ENCODE data around the gene FNBP1. TPM values are rescaled to one million over a fixed set of nuclear protein-coding genes. Genes with fewer than 3 reads are reported as not detected.
A peak's percentile ranks its signal among the peaks of the same experiment; 100 is the strongest.

FNBP1 gene
- polyA plus RNA-seq, 3 donors: 37.6 to 60.7 (median 51.4) TPM

DNA sequence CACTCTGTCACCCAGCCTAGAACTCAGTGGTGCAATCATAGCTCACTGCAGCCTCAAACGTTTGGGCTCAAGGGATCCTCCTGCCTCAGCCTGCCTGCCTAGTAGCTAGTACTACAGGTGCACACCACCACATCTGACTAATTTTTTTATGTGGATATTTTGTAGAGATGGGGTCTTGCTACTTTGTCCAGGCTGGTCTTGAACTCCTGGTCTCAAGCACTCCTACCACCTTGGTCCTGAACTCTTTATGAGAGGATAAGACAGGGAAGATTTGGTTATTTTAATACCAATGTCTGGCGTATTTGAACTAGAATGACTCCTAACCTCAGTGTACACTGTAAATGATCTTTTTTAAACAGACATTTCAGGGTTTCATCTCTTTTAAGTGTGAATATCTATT lies 19.8 kb upstream of the FNBP1 start:
- no peak overlapping the region for H3K4me2 ChIP-seq (replicated peaks; ENCODE audit: extremely low read depth, low read length, poor library complexity, severe bottlenecking)
- peaks cover 6 to 24% of the 10 kb centered on the region in 2 donors for H3K36me3 ChIP-seq (replicated peaks in 1 of 2; ENCODE audit: control insufficient read depth in 1 of 2, insufficient read depth in 2 of 2, low read length in 2 of 2)
- Mint-ChIP-seq H3K27ac (peak overlapping the region; percentile 50 to 92 (median 80)), H3K4me1 (peaks cover 32% of the 10 kb centered on the region), H3K4me3 (no peak overlapping the region), H3K27me3 (ENCODE audit: low read depth in 3 of 3) (no peaks in the 10 kb centered on the region), H3K9me3 (no peaks in the 10 kb centered on the region), H3K36me3 (peaks cover 18 to 19% of the 10 kb centered on the region in 2 donors)
- no peak for DNase-seq
- H3K79me2 ChIP-seq (ENCODE audit: insufficient read depth, low read length): peaks cover 98% of the 10 kb centered on the region
- WGBS (ENCODE audit: insufficient coverage): no CpG with 5 or more reads among the region's 2 CpGs
- H3K4me1 ChIP-seq (ENCODE audit: control insufficient read depth in 1 of 2, insufficient read depth in 2 of 2, low read length in 2 of 2): peaks cover 35 to 41% of the 10 kb centered on the region in 2 donors
- H4K20me1 ChIP-seq (ENCODE audit: insufficient read depth, low read length): peaks cover 24% of the 10 kb centered on the region
- no peak overlapping the region for H3K9ac ChIP-seq (ENCODE audit: insufficient read depth, low read length, poor library complexity, severe bottlenecking)
- TF ChIP-seq, protein P1, sequence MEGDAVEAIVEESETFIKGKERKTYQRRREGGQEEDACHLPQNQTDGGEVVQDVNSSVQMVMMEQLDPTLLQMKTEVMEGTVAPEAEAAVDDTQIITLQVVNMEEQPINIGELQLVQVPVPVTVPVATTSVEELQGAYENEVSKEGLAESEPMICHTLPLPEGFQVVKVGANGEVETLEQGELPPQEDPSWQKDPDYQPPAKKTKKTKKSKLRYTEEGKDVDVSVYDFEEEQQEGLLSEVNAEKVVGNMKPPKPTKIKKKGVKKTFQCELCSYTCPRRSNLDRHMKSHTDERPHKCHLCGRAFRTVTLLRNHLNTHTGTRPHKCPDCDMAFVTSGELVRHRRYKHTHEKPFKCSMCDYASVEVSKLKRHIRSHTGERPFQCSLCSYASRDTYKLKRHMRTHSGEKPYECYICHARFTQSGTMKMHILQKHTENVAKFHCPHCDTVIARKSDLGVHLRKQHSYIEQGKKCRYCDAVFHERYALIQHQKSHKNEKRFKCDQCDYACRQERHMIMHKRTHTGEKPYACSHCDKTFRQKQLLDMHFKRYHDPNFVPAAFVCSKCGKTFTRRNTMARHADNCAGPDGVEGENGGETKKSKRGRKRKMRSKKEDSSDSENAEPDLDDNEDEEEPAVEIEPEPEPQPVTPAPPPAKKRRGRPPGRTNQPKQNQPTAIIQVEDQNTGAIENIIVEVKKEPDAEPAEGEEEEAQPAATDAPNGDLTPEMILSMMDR (IDR thresholded peaks at IDR 0.05): no peak
- peak overlapping the region; percentile 1 to 2 for H3K27ac ChIP-seq (ENCODE audit: low read depth in 1 of 2, low read length in 2 of 2)
- intact Hi-C loops (cut with micrococcal nuclease): no loop called here
- H3K9me3 ChIP-seq (replicated peaks in 1 of 2; ENCODE audit: control insufficient read depth in 1 of 2, insufficient read depth in 1 of 2, low read length in 2 of 2): no peaks in the 10 kb centered on the region
- no peaks in the 10 kb centered on the region for H3K27me3 ChIP-seq (ENCODE audit: control insufficient read depth in 2 of 2, insufficient read depth in 2 of 2, low read length in 2 of 2)
- no peak overlapping the region for H2AFZ ChIP-seq (ENCODE audit: insufficient read depth, low read depth, low read length, poor library complexity, severe bottlenecking)
- no peak overlapping the region for H3K4me3 ChIP-seq (replicated peaks in 1 of 3; ENCODE audit: low read depth in 2 of 3, low read length in 3 of 3)

DNA sequence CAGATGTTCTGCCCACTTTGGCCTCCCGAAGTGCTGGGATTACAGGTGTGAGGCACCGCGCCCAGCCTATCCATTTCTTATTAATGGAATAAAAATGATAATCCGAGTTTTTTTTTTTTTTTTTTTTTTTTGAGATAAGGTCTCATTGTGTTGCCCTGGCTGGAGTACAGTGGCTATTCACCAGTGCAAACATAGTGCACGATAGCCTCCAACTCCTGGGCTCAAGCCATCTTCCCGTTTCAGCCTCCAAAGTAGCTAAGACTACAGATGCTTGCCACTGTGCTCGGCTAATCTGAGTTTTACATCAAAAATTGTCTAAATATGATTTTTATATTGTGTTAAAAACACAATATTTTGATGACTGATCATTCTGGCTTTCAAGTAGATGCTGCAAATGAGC lies 17.3 kb upstream of the FNBP1 start:
- TF ChIP-seq, protein P1 (IDR thresholded peaks at IDR 0.05): no peak
- WGBS (ENCODE audit: insufficient coverage): 100% methylated on average over 2 of the region's 7 CpGs
- H3K4me3 Mint-ChIP-seq: no peak overlapping the region
- no peak overlapping the region for H3K4me3 ChIP-seq (replicated peaks in 1 of 3; ENCODE audit: low read depth in 2 of 3, low read length in 3 of 3)
- intact Hi-C loops (cut with micrococcal nuclease): no loop called here
- H3K36me3 ChIP-seq (replicated peaks in 1 of 2; ENCODE audit: control insufficient read depth in 1 of 2, insufficient read depth in 2 of 2, low read length in 2 of 2): peaks cover 6 to 24% of the 10 kb centered on the region in 2 donors
- peaks cover 30% of the 10 kb centered on the region for H4K20me1 ChIP-seq (ENCODE audit: insufficient read depth, low read length)
- peaks cover 15 to 22% of the 10 kb centered on the region in 2 donors for H3K36me3 Mint-ChIP-seq
- no peak overlapping the region for H3K27ac Mint-ChIP-seq
- H3K27ac ChIP-seq (ENCODE audit: low read depth in 1 of 2, low read length in 2 of 2): no peak overlapping the region
- H3K4me2 ChIP-seq (replicated peaks; ENCODE audit: extremely low read depth, low read length, poor library complexity, severe bottlenecking): no peak overlapping the region
- H3K27me3 Mint-ChIP-seq (ENCODE audit: low read depth in 3 of 3): no peaks in the 10 kb centered on the region
- no peak overlapping the region for H3K9ac ChIP-seq (ENCODE audit: insufficient read depth, low read length, poor library complexity, severe bottlenecking)
- no peaks in the 10 kb centered on the region for H3K9me3 Mint-ChIP-seq
- H3K9me3 ChIP-seq (replicated peaks in 1 of 2; ENCODE audit: control insufficient read depth in 1 of 2, insufficient read depth in 1 of 2, low read length in 2 of 2): no peaks in the 10 kb centered on the region
- DNase-seq: no peak
- H3K4me1 Mint-ChIP-seq: peaks cover 21% of the 10 kb centered on the region
- no peak overlapping the region for H2AFZ ChIP-seq (ENCODE audit: insufficient read depth, low read depth, low read length, poor library complexity, severe bottlenecking)
- H3K27me3 ChIP-seq (ENCODE audit: control insufficient read depth in 2 of 2, insufficient read depth in 2 of 2, low read length in 2 of 2): no peaks in the 10 kb centered on the region
- H3K4me1 ChIP-seq (ENCODE audit: control insufficient read depth in 1 of 2, insufficient read depth in 2 of 2, low read length in 2 of 2): peaks cover 25 to 32% of the 10 kb centered on the region in 2 donors
- peaks cover 98% of the 10 kb centered on the region for H3K79me2 ChIP-seq (ENCODE audit: insufficient read depth, low read length)
